GM23248 (cell line): ENCODE measurements around the gene ATP6V1G3.

Experiments used
- EZH2 ChIP-seq: fragments of 200-600 bp; sonication (generic); IDR thresholded peaks from 2 replicates; pipeline ENCODE4 v1.6.1; 2018; ENCODE audit warnings: antibody characterized with exemption, mild to moderate bottlenecking; ENCODE audit not compliant: insufficient read depth, poor library complexity, severe bottlenecking
- EZH2phosphoT487 ChIP-seq: fragments of 200-600 bp; sonication (generic); IDR thresholded peaks from 2 replicates; pipeline ENCODE4 v1.6.1; 2018; ENCODE audit warnings: antibody characterized with exemption, moderate library complexity, mild to moderate bottlenecking, low read depth; ENCODE audit not compliant: insufficient read depth

DNA sequence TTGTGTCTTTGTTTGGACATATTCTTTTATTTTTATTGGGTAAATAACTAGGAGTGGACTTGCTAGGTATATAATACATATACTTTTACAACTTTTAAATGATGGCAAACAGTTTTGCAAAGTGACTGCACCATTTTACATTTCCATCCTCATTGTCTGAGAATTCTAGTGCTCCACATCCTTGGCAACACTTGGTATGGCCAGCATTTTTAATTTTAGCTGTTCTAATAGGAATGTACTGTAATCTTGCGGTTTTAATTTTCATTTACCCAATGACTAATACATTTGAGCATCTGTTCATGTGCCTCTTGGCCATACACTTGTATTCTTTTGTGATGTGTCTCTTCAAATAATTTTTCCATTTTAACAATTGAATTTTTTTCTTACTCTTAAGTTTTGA lies 37.0 kb upstream of the ATP6V1G3 start:
- TF ChIP-seq EZH2: no peak
- TF ChIP-seq EZH2phosphoT487: no peak
